Keratinocyte (primary cell): Measurements from ENCODE around the gene PLGRKT. TPM values are rescaled to one million over a fixed set of nuclear protein-coding genes. Genes with fewer than 3 reads are reported as not detected.

Source experiments
- DNase-seq: peaks from one replicate; pipeline ENCODE4 v3.0.0-alpha.2; 2011; ENCODE audit warnings: low read depth, missing footprints, low spot score
- FAIRE-seq: peaks from 2 replicates; lab custom pipeline; 2011; peaks lifted over from hg19 to GRCh38; lab: Jason Lieb, UNC
- H2AFZ ChIP-seq: 2 replicates; pipeline ENCODE4 v1.6.0; 2012; ENCODE audit warnings: low read length, control low read depth, inconsistent platforms; ENCODE audit not compliant: control insufficient read depth
- H3K27ac ChIP-seq: 2 replicates; pipeline ENCODE4 v1.5.1; 2011; ENCODE audit warnings: low read length; ENCODE audit not compliant: control insufficient read depth, insufficient read depth
- H3K27me3 ChIP-seq: 3 replicates; pipeline ENCODE4 v1.6.0; 2011; ENCODE audit warnings: low read length; ENCODE audit not compliant: control insufficient read depth, insufficient read depth; ENCODE audit errors: extremely low read depth
- H3K36me3 ChIP-seq, 2 experiments: 2 replicates in 1 of 2; 3 replicates in 1 of 2; pipeline ENCODE4 v1.5.1; 2011; ENCODE audit warnings: low read length in 2 of 2, mild to moderate bottlenecking in 1 of 2; ENCODE audit not compliant: control insufficient read depth in 2 of 2, insufficient read depth in 2 of 2; ENCODE audit errors: extremely low read depth in 1 of 2
- H3K4me1 ChIP-seq: 3 replicates; pipeline ENCODE4 v1.5.1; 2011; ENCODE audit warnings: low read length; ENCODE audit not compliant: control insufficient read depth, insufficient read depth; ENCODE audit errors: extremely low read depth
- H3K4me2 ChIP-seq: 3 replicates; pipeline ENCODE4 v1.6.0; 2011; ENCODE audit warnings: low read depth, low read length; ENCODE audit not compliant: control insufficient read depth, insufficient read depth; ENCODE audit errors: extremely low read depth
- H3K4me3 ChIP-seq, 3 experiments: fragments of 200-600 bp in 1 of 3; sonication (generic) in 1 of 3; 2 replicates in 2 of 3; 3 replicates in 1 of 3; pipeline ENCODE4 v1.5.1; 2011 to 2016; ENCODE audit warnings: low read length in 3 of 3, mild to moderate bottlenecking in 3 of 3, control low read depth in 2 of 3, inconsistent platforms in 1 of 3, low read depth in 1 of 3, mixed read lengths in 1 of 3, mixed run types in 1 of 3, moderate library complexity in 1 of 3; ENCODE audit not compliant: control insufficient read depth in 2 of 3, insufficient read depth in 2 of 3; ENCODE audit errors: extremely low read depth in 1 of 3
- H3K79me2 ChIP-seq: 2 replicates; pipeline ENCODE4 v1.6.0; 2012; ENCODE audit warnings: low read length; ENCODE audit not compliant: control insufficient read depth, insufficient read depth
- H3K9ac ChIP-seq: 3 replicates; pipeline ENCODE4 v1.6.0; 2011; ENCODE audit warnings: low read length; ENCODE audit not compliant: control insufficient read depth, insufficient read depth; ENCODE audit errors: extremely low read depth
- H3K9me1 ChIP-seq: 3 replicates; pipeline ENCODE4 v1.6.0; 2011; ENCODE audit warnings: low read length; ENCODE audit not compliant: control insufficient read depth, insufficient read depth; ENCODE audit errors: extremely low read depth
- H3K9me3 ChIP-seq: 2 replicates; pipeline ENCODE4 v1.5.1; 2012; ENCODE audit warnings: low read depth, low read length; ENCODE audit not compliant: control insufficient read depth
- H4K20me1 ChIP-seq: 3 replicates; pipeline ENCODE4 v1.6.0; 2011; ENCODE audit warnings: low read length; ENCODE audit not compliant: control insufficient read depth, insufficient read depth; ENCODE audit errors: extremely low read depth
- CTCF ChIP-seq, 3 experiments: IDR thresholded peaks in 1 of 3; conservative IDR thresholded peaks in 1 of 3; optimal IDR thresholded peaks in 1 of 3; 2 replicates in 2 of 3; 3 replicates in 1 of 3; pipeline versions ENCODE3 to v1.5.1; 2011; ENCODE audit warnings: low read length in 3 of 3, mild to moderate bottlenecking in 3 of 3, moderate library complexity in 2 of 3, control low read depth in 1 of 3, inconsistent platforms in 1 of 3; ENCODE audit not compliant: insufficient read depth in 2 of 3; ENCODE audit errors: extremely low read depth in 1 of 3
- EZH2 ChIP-seq: IDR thresholded peaks from one replicate; pipeline ENCODE4 v1.6.1; 2012; ENCODE audit warnings: inconsistent platforms, mild to moderate bottlenecking, low read length, moderate library complexity
- dilution Hi-C: fragments of 300-500 bp; cut with MboI; formaldehyde crosslinking; loops from one replicate; pipeline ENCODE4 v1.7.0; 2020; ENCODE audit warnings: low sequenced_read_pairs; ENCODE audit not compliant: extremely low pct_ligation_motif_present
- polyA plus RNA-seq, 5 experiments: library from polyadenylated mRNA; depleted of rRNA in 3 of 5; stranded (reverse) in 3 of 5; stranded (forward) in 1 of 5; unstranded in 1 of 5; fragments of >200 nt; gene quantifications; 1 replicate in 1 of 5; 2 replicates in 3 of 5; 3 replicates in 1 of 5; pipeline versions ENCODE4 v1.2.1 to v1.2.3, GENCODE V29; 2011 to 2012; ENCODE audit warnings: missing spikeins in 2 of 5, low read depth in 1 of 5, low replicate concordance in 1 of 5

Gene PLGRKT
- polyA plus RNA-seq, 1 donor (not counting 4 experiments of a cell fraction or from before 2014, with no cell fraction given) = 35.2 TPM

DNA sequence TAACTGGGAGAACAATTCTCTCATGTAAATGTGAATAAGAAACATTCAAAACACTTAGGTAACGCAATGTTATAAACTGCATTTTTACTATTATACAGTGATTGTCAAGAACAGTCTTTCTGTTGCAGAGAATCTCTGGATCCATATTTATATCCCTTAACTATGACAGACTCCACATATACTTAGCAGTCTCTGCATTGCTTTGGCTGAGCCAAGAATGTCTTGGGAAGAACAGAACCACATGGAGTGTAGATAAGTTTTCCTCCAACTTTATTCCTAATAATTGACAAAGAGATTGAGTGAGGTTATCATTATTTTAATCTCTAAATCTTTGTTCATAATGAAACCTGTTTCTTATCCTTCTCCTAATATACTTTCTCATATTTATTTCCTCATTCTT, 82.5 kb downstream of the PLGRKT start:
- H4K20me1 ChIP-seq = no peaks in the 10 kb centered on the region
- no peaks in the 10 kb centered on the region for H3K9me1 ChIP-seq
- dilution Hi-C loops = no loop called here
- H2AFZ ChIP-seq = no peak overlapping the region
- H3K79me2 ChIP-seq = no peaks in the 10 kb centered on the region
- H3K36me3 ChIP-seq = no peaks in the 10 kb centered on the region
- DNase-seq (no peak), FAIRE-seq (no peak)
- no peaks in the 10 kb centered on the region for H3K9me3 ChIP-seq
- no peak for TF ChIP-seq EZH2
- TF ChIP-seq CTCF (optimal IDR thresholded peaks at IDR 0.05 in 1 of 3, IDR thresholded peaks at IDR 0.05 in 1 of 3, conservative IDR thresholded peaks at IDR 0.05 in 1 of 3; ENCODE audit: extremely low read depth in 1 of 3, insufficient read depth in 2 of 3, low read length in 3 of 3) = no peak
- no peaks in the 10 kb centered on the region for H3K4me1 ChIP-seq
- H3K27ac ChIP-seq = no peak overlapping the region
- no peak overlapping the region for H3K4me3 ChIP-seq
- no peak overlapping the region for H3K4me2 ChIP-seq
- H3K27me3 ChIP-seq = no peaks in the 10 kb centered on the region
- no peak overlapping the region for H3K9ac ChIP-seq

DNA sequence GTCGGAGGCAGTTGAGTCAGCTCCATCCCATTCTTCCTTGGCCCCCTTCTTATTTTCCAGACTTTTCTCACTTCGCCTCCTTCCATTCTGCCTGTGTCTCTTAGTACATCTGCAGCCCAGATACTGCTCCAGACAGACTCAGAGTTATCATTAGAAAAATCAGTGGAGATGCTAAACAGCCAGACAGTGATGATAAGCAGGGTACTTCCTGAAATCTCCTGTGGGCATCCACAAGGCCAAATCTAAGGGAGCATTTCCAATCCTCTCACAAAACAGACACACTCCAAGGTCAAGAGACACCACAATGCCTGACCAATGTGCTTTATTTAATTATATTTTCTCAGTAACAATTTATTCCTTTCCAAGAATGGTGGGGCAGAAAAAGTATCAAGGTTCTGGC, 83.5 kb downstream of the PLGRKT start:
- no peaks in the 10 kb centered on the region for H3K9me1 ChIP-seq
- H3K9me3 ChIP-seq = no peaks in the 10 kb centered on the region
- no peaks in the 10 kb centered on the region for H3K79me2 ChIP-seq
- H3K4me2 ChIP-seq = no peak overlapping the region
- dilution Hi-C loops = no loop called here
- H4K20me1 ChIP-seq = no peaks in the 10 kb centered on the region
- no peaks in the 10 kb centered on the region for H3K4me1 ChIP-seq
- FAIRE-seq (no peak), DNase-seq (no peak)
- no peak overlapping the region for H3K4me3 ChIP-seq
- H3K27me3 ChIP-seq = no peaks in the 10 kb centered on the region
- H3K9ac ChIP-seq = no peak overlapping the region
- no peak overlapping the region for H3K27ac ChIP-seq
- TF ChIP-seq CTCF (optimal IDR thresholded peaks at IDR 0.05 in 1 of 3, IDR thresholded peaks at IDR 0.05 in 1 of 3, conservative IDR thresholded peaks at IDR 0.05 in 1 of 3; ENCODE audit: extremely low read depth in 1 of 3, insufficient read depth in 2 of 3, low read length in 3 of 3) (no peak), EZH2 (no peak)
- H3K36me3 ChIP-seq = no peaks in the 10 kb centered on the region
- H2AFZ ChIP-seq = no peak overlapping the region
